Liver (tissue), 9 donors: ENCODE data around the gene DNAH5. TPM values are rescaled to one million over a fixed set of nuclear protein-coding genes. Genes with fewer than 3 reads are reported as not detected.

Experiments used
- DNase-seq: peaks from one replicate; pipeline ENCODE4 v3.0.0-alpha.2; 2017; ENCODE audit warnings: low spot score
- H3K27ac ChIP-seq, 2 donors: one replicate each; pipeline ENCODE4 v1.7.0; 2013; ENCODE audit warnings: inconsistent platforms in 2 of 2, low read length in 2 of 2, control low read depth in 1 of 2, low read depth in 1 of 2, mild to moderate bottlenecking in 1 of 2
- H3K27me3 ChIP-seq, 4 donors: one replicate each; pipeline versions ENCODE4 v1.6.1 to v1.7.0; 2013; ENCODE audit warnings: low read length in 3 of 4, inconsistent platforms in 1 of 4, mild to moderate bottlenecking in 1 of 4, moderate library complexity in 1 of 4; ENCODE audit not compliant: control insufficient read depth in 4 of 4, insufficient read depth in 4 of 4
- H3K36me3 ChIP-seq, 4 donors: one replicate each; pipeline versions ENCODE4 v1.6.1 to v1.7.0; 2013; ENCODE audit warnings: low read length in 3 of 4, mild to moderate bottlenecking in 3 of 4, low read depth in 1 of 4, moderate library complexity in 1 of 4; ENCODE audit not compliant: control insufficient read depth in 4 of 4, insufficient read depth in 3 of 4
- H3K4me1 ChIP-seq, 4 donors: one replicate each; pipeline versions ENCODE4 v1.6.1 to v1.7.0; 2013; ENCODE audit warnings: low read length in 3 of 4, mild to moderate bottlenecking in 3 of 4, moderate library complexity in 1 of 4; ENCODE audit not compliant: control insufficient read depth in 4 of 4, insufficient read depth in 4 of 4
- H3K4me3 ChIP-seq, 3 donors: one replicate each; pipeline versions ENCODE4 v1.6.1 to v1.7.0; 2013; ENCODE audit warnings: low read length in 3 of 3, control low read depth in 1 of 3, low read depth in 1 of 3, mild to moderate bottlenecking in 1 of 3
- H3K9ac ChIP-seq, 2 donors: one replicate each; pipeline ENCODE4 v1.7.0; 2013; ENCODE audit warnings: low read length in 2 of 2, mild to moderate bottlenecking in 2 of 2, moderate library complexity in 2 of 2, control low read depth in 1 of 2, low read depth in 1 of 2
- H3K9me3 ChIP-seq, 4 donors: one replicate each; pipeline versions ENCODE4 v1.6.1 to v1.7.0; 2013; ENCODE audit warnings: low read length in 3 of 4; ENCODE audit not compliant: control insufficient read depth in 4 of 4
- ATF3 ChIP-seq: IDR thresholded peaks from 2 replicates; pipeline ENCODE4 v1.6.1; 2016; ENCODE audit warnings: antibody characterized with exemption
- CTCF ChIP-seq: fragments of 150-350 bp; IDR thresholded peaks from 2 replicates; pipeline ENCODE4 v1.5.1; 2017; ENCODE audit warnings: improper control_type of control experiment, low read depth, low read length; ENCODE audit not compliant: missing input control
- EGR1 ChIP-seq, 2 donors: IDR thresholded peaks; 2 replicates each; pipeline ENCODE4 v1.6.1; 2016 to 2018; ENCODE audit warnings: antibody characterized with exemption in 2 of 2, low read depth in 2 of 2
- FOXA1 ChIP-seq: IDR thresholded peaks from 2 replicates; pipeline ENCODE4 v1.6.1; 2016; ENCODE audit warnings: antibody characterized with exemption
- FOXA2 ChIP-seq: IDR thresholded peaks from 2 replicates; pipeline ENCODE4 v1.6.1; 2016; ENCODE audit warnings: antibody characterized with exemption
- GABPA ChIP-seq, 2 donors: IDR thresholded peaks in 1 of 2; conservative IDR thresholded peaks in 1 of 2; 2 replicates each; pipeline ENCODE4 v1.6.1; 2016; ENCODE audit warnings: antibody characterized with exemption in 2 of 2, mild to moderate bottlenecking in 1 of 2, moderate library complexity in 1 of 2
- HNF4A ChIP-seq, 2 donors: conservative IDR thresholded peaks; 2 replicates each; pipeline ENCODE4 v1.6.1; 2016; ENCODE audit warnings: antibody characterized with exemption in 2 of 2, mild to moderate bottlenecking in 2 of 2
- HNF4G ChIP-seq: IDR thresholded peaks from 2 replicates; pipeline ENCODE4 v1.6.1; 2016; ENCODE audit warnings: antibody characterized with exemption
- JUND ChIP-seq, 2 donors: IDR thresholded peaks; 2 replicates each; pipeline ENCODE4 v1.6.1; 2016; ENCODE audit warnings: antibody characterized with exemption in 2 of 2
- MAX ChIP-seq: IDR thresholded peaks from 2 replicates; pipeline ENCODE4 v1.6.1; 2016; ENCODE audit warnings: antibody characterized with exemption
- NR2F2 ChIP-seq: IDR thresholded peaks from 2 replicates; pipeline ENCODE4 v1.6.1; 2016; ENCODE audit warnings: antibody characterized with exemption
- RAD21 ChIP-seq, 2 donors: IDR thresholded peaks; 2 replicates each; pipeline ENCODE4 v1.6.1; 2016; ENCODE audit warnings: antibody characterized with exemption in 2 of 2, mild to moderate bottlenecking in 2 of 2
- REST ChIP-seq: IDR thresholded peaks from 2 replicates; pipeline ENCODE4 v1.6.1; 2016; ENCODE audit warnings: antibody characterized with exemption, mild to moderate bottlenecking
- RXRA ChIP-seq, 2 donors: IDR thresholded peaks; 2 replicates each; pipeline ENCODE4 v1.6.1; 2017 to 2018; ENCODE audit warnings: antibody characterized with exemption in 2 of 2, mild to moderate bottlenecking in 1 of 2
- SP1 ChIP-seq: IDR thresholded peaks from 2 replicates; pipeline ENCODE4 v1.6.1; 2018; ENCODE audit warnings: antibody characterized with exemption, mild to moderate bottlenecking
- TAF1 ChIP-seq: conservative IDR thresholded peaks from 2 replicates; pipeline ENCODE4 v1.6.1; 2016; ENCODE audit warnings: antibody characterized with exemption, mild to moderate bottlenecking
- YY1 ChIP-seq: IDR thresholded peaks from 2 replicates; pipeline ENCODE4 v1.6.1; 2016; ENCODE audit warnings: antibody characterized with exemption, mild to moderate bottlenecking
- ZBTB33 ChIP-seq: IDR thresholded peaks from 2 replicates; pipeline ENCODE4 v1.6.1; 2016; ENCODE audit warnings: antibody characterized with exemption
- WGBS: extraction: QIAGEN DNeasy Blood & Tissue Kit; methylation state at CpG from one replicate; pipeline ENCODE4 v1.1.7; 2013; 5-methylcytosine and 5-hydroxymethylcytosine counted together
- polyA plus RNA-seq, 2 donors: library from polyadenylated mRNA; stranded (reverse) in 1 of 2; unstranded in 1 of 2; fragments of 200-250 nt in 1 of 2; fragments of >200 nt in 1 of 2; fragmentation: Nextera tagmentation in 1 of 2; extraction: Ambion mirVana in 1 of 2; gene quantifications; one replicate each; pipeline versions ENCODE4 v1.2.1 to v1.2.3, GENCODE V29; 2013 to 2015
- total RNA-seq, 2 donors: library from RNA; depleted of rRNA; stranded (reverse); fragments of >200 nt; gene quantifications; one replicate each; pipeline ENCODE4 v1.2.3, GENCODE V29; 2014
- donor health status: healthy.
- donor health status: healthy.
- donor health status: healthy.
- donor health status: healthy.
- donor health status: healthy.

DNAH5 gene
- total and polyA plus RNA-seq, 4 donors, result 0.19 to 14.8 (median 4.4) TPM

- Histone ChIP-seq H3K36me3 (no peaks in the 10 kb centered on the region), H3K27ac (no peak overlapping the region), H3K4me3 (no peak overlapping the region), H3K9me3 (no peaks in the 10 kb centered on the region), H3K4me1 (no peaks in the 10 kb centered on the region), H3K9ac (no peak overlapping the region), H3K27me3 (peaks cover 0 to 4% (median 0%) of the 10 kb centered on the region in 4 donors)
- TF ChIP-seq REST (no peak), SP1 (no peak), RXRA (IDR thresholded peaks at IDR 0.05) (no peak), JUND (IDR thresholded peaks at IDR 0.05) (no peak), HNF4A (conservative IDR thresholded peaks at IDR 0.05) (no peak), YY1 (no peak), FOXA1 (no peak), CTCF (no peak), GABPA (IDR thresholded peaks at IDR 0.05 in 1 of 2, conservative IDR thresholded peaks at IDR 0.05 in 1 of 2) (no peak), RAD21 (IDR thresholded peaks at IDR 0.05) (no peak), HNF4G (no peak), TAF1 (no peak), ZBTB33 (no peak), MAX (no peak), EGR1 (IDR thresholded peaks at IDR 0.05; ENCODE audit: low read depth in 2 of 2) (no peak), FOXA2 (no peak), NR2F2 (no peak), ATF3 (no peak)
- 83% methylated on average over 2 of the region's 2 CpGs for WGBS
- DNase-seq, result no peak
Observed at GRCh38 chr5:13975246-13975645, 30.8 kb upstream of the DNAH5 start.
